PC-9 (cell line): ENCODE results near the gene TEPSIN. TPM values are rescaled to one million over a fixed set of nuclear protein-coding genes. Genes with fewer than 3 reads are reported as not detected.

ENCODE experiments used
- BruUV-seq: library from RNA; stranded (reverse); fragments of 400-500 nt; replicated peaks from 2 replicates; lab custom pipeline; 2021; lab: Mats Ljungman, UMichigan
- CTCF ChIA-PET: fragments of 300-600 bp; sonication (Branson Sonifier 250); formaldehyde crosslinking; loops from one replicate; lab custom pipeline; 2022; ENCODE audit warnings: antibody characterized with exemption; lab: Charles Lee
- POLR2A ChIA-PET: fragments of 300-600 bp; sonication (Branson Sonifier 250); formaldehyde crosslinking; loops from one replicate; lab custom pipeline; 2022; ENCODE audit warnings: antibody characterized with exemption; ENCODE audit not compliant: unreplicated experiment; lab: Charles Lee
- DNase-seq, 2 experiments: peaks; one replicate each; pipeline versions ENCODE4 v3.0.0 to v3.0.0-alpha.2; 2015 to 2022; ENCODE audit warnings: mixed read lengths in 1 of 2
- H2AFZ ChIP-seq: fragments of 200-600 bp; sonication (generic); 2 replicates; pipeline ENCODE4 v1.8.1; 2017; ENCODE audit warnings: antibody characterized with exemption
- H3F3A ChIP-seq: fragments of 200-600 bp; sonication (generic); 2 replicates; pipeline ENCODE4 v1.8.1; 2017; ENCODE audit warnings: antibody characterized with exemption, mild to moderate bottlenecking, low read depth; ENCODE audit not compliant: insufficient read depth
- H3K27ac ChIP-seq: fragments of 200-600 bp; sonication (generic); 2 replicates; pipeline ENCODE4 v1.6.1; 2016; ENCODE audit warnings: mixed run types
- H3K27me3 ChIP-seq: fragments of 200-600 bp; sonication (generic); 2 replicates; pipeline ENCODE4 v1.6.1; 2016; ENCODE audit warnings: low read depth, mixed run types; ENCODE audit not compliant: insufficient read depth
- H3K36me3 ChIP-seq: fragments of 200-600 bp; sonication (generic); 2 replicates; pipeline ENCODE4 v1.6.1; 2016; ENCODE audit warnings: low read depth, mixed run types
- H3K4me1 ChIP-seq: fragments of 200-600 bp; sonication (generic); replicated peaks from 2 replicates; pipeline ENCODE4 v1.6.1; 2016; ENCODE audit warnings: mixed run types; ENCODE audit not compliant: insufficient read depth
- H3K4me2 ChIP-seq: fragments of 200-600 bp; sonication (generic); 2 replicates; pipeline ENCODE4 v1.6.1; 2017; ENCODE audit warnings: mixed run types
- H3K4me3 ChIP-seq: fragments of 200-600 bp; sonication (generic); 2 replicates; pipeline ENCODE4 v1.6.1; 2016; ENCODE audit warnings: mixed run types
- H3K79me2 ChIP-seq: fragments of 200-600 bp; sonication (generic); 2 replicates; pipeline ENCODE4 v1.6.1; 2017; ENCODE audit warnings: low read depth, mixed run types
- H3K9me2 ChIP-seq: fragments of 200-600 bp; sonication (generic); 2 replicates; pipeline ENCODE4 v1.8.1; 2017; ENCODE audit warnings: mild to moderate bottlenecking; ENCODE audit not compliant: insufficient read depth
- H3K9me3 ChIP-seq: fragments of 200-600 bp; sonication (generic); 2 replicates; pipeline ENCODE4 v1.8.1; 2016; ENCODE audit warnings: low read depth; ENCODE audit not compliant: insufficient read depth
- H4K20me1 ChIP-seq: fragments of 200-600 bp; sonication (generic); 2 replicates; pipeline ENCODE4 v1.8.1; 2017; ENCODE audit not compliant: insufficient read depth
- CTCF ChIP-seq: fragments of 200-600 bp; sonication (generic); conservative IDR thresholded peaks from 2 replicates; pipeline ENCODE4 v1.6.1; 2017; ENCODE audit warnings: mixed run types, antibody characterized with exemption, mild to moderate bottlenecking, moderate library complexity
- EZH2 ChIP-seq: fragments of 200-600 bp; sonication (generic); IDR thresholded peaks from 2 replicates; pipeline ENCODE4 v1.8.0; 2017; ENCODE audit warnings: antibody characterized with exemption, low read depth
- intact Hi-C: fragments of 100-400 bp; cut with micrococcal nuclease; formaldehyde crosslinking; loops from one replicate; pipeline ENCODE4 v1.10.0; 2022; ENCODE audit not compliant: unreplicated experiment
- total RNA-seq: library from RNA; stranded (reverse); gene quantifications from 2 replicates; pipeline ENCODE4 v1.2.3, GENCODE V29; 2021

The TEPSIN gene
- total RNA-seq, 1 experiment from 2014 or later = 35.0 TPM

- Histone ChIP-seq H3K27me3 (no peaks in the 10 kb centered on the region), H3K4me3 (no peak overlapping the region), H3F3A (no peaks in the 10 kb centered on the region), H3K27ac (no peak overlapping the region), H3K4me2 (peak overlapping the region; percentile 46; the same call in 1 of the 2 replicates), H4K20me1 (no peaks in the 10 kb centered on the region), H3K36me3 (no peaks in the 10 kb centered on the region), H3K9me3 (no peaks in the 10 kb centered on the region), H3K79me2 (no peaks in the 10 kb centered on the region), H3K4me1 (peaks cover 7% of the 10 kb centered on the region; the same call in 1 of the 2 replicates), H3K9me2 (no peaks in the 10 kb centered on the region), H2AFZ (no peak overlapping the region)
- no TSS peak for BruUV-seq
- intact Hi-C loops = no loop called here
- TF ChIP-seq EZH2 (no peak), CTCF (no peak)
- ChIA-PET POLR2A (no interaction called here), CTCF (interaction anchor here (1.0 kb wide), 1 partner anchor 95 kb away, joined by 4 read pairs; no protein-coding TSS in a partner anchor)
- peak; percentile 36 to 72 for DNase-seq
Observed at GRCh38 chr17:81192386-81193050, 46.3 kb downstream of the TEPSIN start.

- CTCF ChIA-PET = interaction anchor here (1.0 kb wide), 1 partner anchor 94 kb away, joined by 4 read pairs; no protein-coding TSS in a partner anchor
- Histone ChIP-seq H3K36me3 (no peaks in the 10 kb centered on the region), H3F3A (no peaks in the 10 kb centered on the region), H3K27me3 (no peaks in the 10 kb centered on the region), H3K4me2 (no peak overlapping the region), H3K4me3 (no peak overlapping the region), H3K27ac (no peak overlapping the region), H3K79me2 (no peaks in the 10 kb centered on the region), H3K9me2 (no peaks in the 10 kb centered on the region), H2AFZ (no peak overlapping the region), H3K4me1 (peaks cover 7% of the 10 kb centered on the region; the same call in 1 of the 2 replicates), H4K20me1 (no peaks in the 10 kb centered on the region), H3K9me3 (no peaks in the 10 kb centered on the region)
- POLR2A ChIA-PET = no interaction called here
- TF ChIP-seq EZH2 = no peak
- TF ChIP-seq CTCF = no peak
- DNase-seq = no peak
- BruUV-seq = no TSS peak
- intact Hi-C loops = no loop called here
Observed at GRCh38 chr17:81191646-81192045, 47.2 kb downstream of the TEPSIN start.

GRCh38 chr17:81191116-81191515, 47.7 kb downstream of the TEPSIN start:
- Histone ChIP-seq H3K36me3 (no peaks in the 10 kb centered on the region), H4K20me1 (no peaks in the 10 kb centered on the region), H3K9me2 (no peaks in the 10 kb centered on the region), H3K79me2 (no peaks in the 10 kb centered on the region), H3K27me3 (no peaks in the 10 kb centered on the region), H3K27ac (no peak overlapping the region), H3K4me2 (no peak overlapping the region), H3K4me3 (no peak overlapping the region), H3K4me1 (peaks cover 7% of the 10 kb centered on the region; the same call in 1 of the 2 replicates), H3F3A (no peaks in the 10 kb centered on the region), H2AFZ (no peak overlapping the region), H3K9me3 (no peaks in the 10 kb centered on the region)
- ChIA-PET POLR2A (no interaction called here), CTCF (interaction anchor here (0.6 kb wide), 1 partner anchor 184 kb away, joined by 3 read pairs; no protein-coding TSS in a partner anchor)
- TF ChIP-seq EZH2 = no peak
- no peak for TF ChIP-seq CTCF
- no TSS peak for BruUV-seq
- DNase-seq = no peak
- intact Hi-C loops = no loop called here
